Stimulated activated naive CD4-positive, alpha-beta T cell treated with Interleukin-2 at 50 U/mL for 16 hours (primary cell): ENCODE measurements around the gene NMT1.
"Not testable (repeated sequence)": the region's sequence is repeated elsewhere in the genome, so short reads cannot be mapped to it uniquely, and the experiment has no call there.

Experiments used
- DNase-seq: peaks from one replicate; lab custom pipeline; 2025; lab: John Stamatoyannopoulos, UW

NMT1 gene

DNA sequence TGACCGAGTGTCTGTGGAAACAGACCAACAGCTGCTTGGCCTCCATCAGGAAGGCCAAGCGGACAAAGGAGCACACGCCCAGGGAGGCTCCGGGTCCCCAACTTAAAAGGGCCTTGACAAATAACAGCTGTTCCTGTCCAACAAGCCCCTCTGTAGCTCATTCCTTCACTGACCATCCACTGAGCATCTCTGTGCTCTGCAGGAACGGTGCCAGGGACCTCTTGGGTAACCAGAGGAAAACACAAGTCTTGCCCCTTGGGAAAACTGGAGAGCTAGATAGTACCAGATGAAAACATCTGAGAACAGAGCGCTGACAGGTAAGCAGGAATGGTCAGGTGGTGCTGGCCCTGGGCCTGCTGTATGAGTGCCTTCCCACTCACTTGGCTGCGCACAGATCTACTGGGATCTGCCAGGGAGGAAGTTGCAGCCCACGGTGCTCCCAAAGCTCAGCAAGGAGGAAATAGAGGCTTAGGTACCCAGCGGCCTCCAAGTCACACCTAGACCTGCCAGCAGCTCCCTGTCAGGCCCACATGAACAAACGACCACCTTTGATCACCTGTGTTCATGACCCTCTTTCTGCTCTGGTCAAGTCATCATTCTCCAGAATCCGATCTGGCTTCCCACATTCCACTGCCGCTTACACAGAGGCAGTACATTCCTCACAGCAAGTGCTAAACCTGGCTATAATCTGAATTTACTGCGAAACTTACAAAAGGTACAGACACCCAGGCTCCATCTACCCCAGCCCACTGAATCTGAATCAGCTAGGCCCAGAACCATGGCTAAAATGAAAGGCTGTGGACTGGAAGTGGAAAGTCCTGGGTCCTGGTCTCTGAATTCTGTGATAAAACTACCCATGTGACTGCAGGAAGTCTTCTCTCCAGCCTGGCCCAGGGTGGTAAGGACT, 22.1 kb upstream of the NMT1 start:
- DNase-seq = no peak

GRCh38 chr17:45040459-45040858, 20.7 kb upstream of the NMT1 start:
- no peak for DNase-seq

DNA sequence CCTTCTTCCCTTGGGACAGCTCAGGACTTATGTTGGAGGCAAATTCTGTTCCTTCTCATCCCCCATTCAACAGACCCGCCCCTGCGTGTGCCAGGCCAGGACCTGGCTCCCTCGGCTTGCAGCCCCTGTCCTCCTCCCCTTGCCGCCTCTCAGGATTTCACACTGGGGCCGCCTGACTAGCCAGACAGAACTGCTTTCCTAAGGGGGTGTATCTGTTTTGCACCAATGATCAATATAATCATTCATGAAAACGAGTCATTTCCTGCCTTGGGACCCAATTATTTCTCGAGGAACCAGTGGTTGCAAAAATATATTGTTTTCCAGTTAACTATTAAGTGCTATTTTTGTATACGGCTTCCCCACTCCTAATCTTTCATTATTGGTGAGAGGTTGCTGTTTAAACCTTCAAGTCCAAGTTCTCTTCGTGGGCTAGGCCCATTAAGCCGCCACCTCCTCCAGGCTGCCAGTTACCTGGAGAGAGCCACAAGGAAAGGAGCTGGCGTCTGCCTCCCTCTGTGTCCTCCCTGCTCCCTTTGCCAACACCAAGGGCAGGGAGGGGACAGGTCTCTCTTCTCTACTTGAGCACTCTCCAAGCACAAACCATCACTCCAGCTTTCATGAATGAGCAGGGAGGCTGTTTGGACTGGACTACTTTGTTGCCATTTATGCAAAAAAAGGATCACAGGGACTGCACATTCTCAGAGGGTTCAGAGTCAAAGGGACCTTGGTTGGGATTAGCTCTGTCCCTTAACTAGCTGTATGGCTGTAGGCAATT, 18.6 kb upstream of the NMT1 start:
- DNase-seq = no peak

GRCh38 chr17:45043813-45044540, 17.1 kb upstream of the NMT1 start:
- DNase-seq = no peak

- no peak for DNase-seq
Measured at GRCh38 chr17:45046537-45047125, 14.5 kb upstream of the NMT1 start.

DNA sequence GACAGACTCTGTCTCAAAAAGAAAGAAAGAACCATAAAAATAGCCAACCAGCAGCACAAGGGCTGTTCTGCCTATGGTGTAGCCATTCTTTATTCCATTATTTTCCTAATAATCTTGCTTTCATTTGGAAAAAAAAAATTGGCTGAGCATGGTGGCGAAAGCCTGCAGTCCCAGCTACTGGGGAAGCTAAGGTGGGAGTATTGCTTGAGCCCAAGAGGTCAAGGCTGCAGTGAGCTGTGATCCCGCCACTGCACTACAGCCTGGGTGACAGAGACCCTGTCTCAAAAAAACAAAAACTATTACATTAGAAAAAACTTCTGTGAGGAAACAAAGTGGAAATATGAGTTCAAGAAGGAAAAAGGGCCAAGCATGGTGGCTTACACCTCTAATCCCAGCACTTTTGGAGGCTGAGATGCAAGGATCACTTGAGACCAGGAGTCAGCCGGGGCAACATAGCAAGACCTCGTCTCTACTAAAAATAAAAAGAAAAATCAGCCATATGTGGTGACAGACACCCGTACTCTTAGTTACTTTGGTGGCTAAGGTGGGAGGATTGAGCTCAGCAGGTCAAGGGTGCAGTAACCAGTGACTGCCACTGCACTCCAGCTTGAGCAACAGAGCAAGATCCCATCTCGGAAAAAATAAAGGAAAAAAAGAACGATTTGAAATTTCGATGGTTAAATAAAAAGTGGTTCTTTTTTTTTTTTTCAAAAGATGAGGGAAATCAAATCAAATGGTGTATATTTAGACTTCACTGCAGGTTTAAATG, 12.1 kb upstream of the NMT1 start:
- no peak for DNase-seq

DNA sequence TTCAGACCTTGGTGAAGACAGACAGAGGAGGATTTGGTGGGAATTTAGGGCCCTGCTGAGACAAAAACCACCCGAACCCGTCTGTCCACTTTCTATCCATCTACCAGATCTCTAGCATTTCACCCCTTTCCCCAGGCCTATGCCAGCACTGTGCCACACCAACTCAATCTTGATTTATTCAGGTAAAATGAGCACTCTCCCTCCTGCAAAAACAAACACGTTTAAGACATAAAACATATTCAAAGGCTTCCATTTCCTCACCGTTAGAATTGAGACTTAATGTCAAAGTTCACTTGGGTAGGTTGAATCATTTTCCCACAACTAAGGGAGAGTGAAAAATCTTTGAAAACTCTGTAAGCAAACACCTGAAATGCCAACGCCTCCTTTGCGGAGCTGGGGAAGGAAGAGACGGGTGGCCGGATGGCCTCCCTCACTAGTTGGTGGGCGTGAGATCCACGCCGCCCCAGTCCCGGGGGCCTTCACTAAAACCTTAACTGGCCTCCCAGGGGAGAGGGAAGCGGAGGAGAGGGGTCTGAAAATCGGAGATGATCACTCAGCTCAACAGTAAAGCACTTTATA, 10.5 kb upstream of the NMT1 start:
- peak; percentile 4 for DNase-seq

DNA sequence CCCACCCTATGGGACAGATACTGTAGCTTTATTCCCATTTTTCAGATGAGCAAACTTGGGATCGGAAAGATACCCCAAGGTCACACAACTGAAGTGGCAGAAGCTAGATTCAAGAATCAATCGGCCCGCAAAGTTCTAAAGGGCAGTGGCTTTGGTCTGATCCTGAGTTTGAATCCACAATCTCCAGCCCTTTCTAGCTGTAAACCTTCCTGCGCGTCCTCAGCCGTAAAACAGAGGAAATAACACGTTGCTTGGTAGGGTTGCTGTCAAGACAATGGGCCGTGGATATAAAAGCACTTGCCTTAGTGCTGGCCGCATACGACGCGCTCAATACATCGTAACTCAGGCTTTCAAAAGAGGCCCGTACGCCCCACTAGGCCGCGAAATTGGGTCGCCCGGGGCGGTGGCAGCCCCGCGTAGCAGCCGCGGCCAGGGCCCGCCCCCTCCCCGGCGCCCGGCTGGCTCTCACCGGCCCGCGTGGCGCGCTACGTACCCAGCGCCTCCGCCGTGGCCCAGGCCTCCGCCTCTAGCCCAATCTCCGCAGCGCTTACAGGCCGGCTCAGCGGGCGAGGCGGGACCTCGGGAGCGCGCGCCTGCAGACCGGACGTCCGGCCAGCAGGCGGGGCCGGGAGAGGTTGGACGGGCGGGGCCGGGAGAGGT, 9.9 kb upstream of the NMT1 start, which contains the start of gene DCAKD:
Gene DCAKD (minus strand): TSS at position 573 of the 660 bp plus-strand sequence. CDS start 16,747 bp downstream, outside the sequence.
- peak; percentile 91 for DNase-seq

DNA sequence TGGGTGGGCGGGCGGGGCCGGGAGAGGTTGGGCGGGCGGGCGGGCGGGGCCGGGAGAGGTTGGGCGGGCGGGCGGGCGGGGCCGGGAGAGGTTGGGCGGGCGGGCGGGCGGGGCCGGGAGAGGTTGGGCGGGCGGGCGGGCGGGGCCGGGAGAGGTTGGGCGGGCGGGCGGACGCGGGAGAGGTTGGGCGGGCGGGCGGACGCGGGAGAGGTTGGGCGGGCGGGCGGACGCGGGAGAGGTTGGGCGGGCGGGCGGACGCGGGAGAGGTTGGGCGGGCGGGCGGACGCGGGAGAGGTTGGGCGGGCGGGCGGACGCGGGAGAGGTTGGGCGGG, 9.4 kb upstream of the NMT1 start:
- DNase-seq = not testable (repeated sequence)

- DNase-seq = peak; percentile 5
Measured at GRCh38 chr17:45052052-45052772, 8.9 kb upstream of the NMT1 start.

GRCh38 chr17:45060382-45060796, 728 bp upstream of the NMT1 start:
- DNase-seq = no peak

DNA sequence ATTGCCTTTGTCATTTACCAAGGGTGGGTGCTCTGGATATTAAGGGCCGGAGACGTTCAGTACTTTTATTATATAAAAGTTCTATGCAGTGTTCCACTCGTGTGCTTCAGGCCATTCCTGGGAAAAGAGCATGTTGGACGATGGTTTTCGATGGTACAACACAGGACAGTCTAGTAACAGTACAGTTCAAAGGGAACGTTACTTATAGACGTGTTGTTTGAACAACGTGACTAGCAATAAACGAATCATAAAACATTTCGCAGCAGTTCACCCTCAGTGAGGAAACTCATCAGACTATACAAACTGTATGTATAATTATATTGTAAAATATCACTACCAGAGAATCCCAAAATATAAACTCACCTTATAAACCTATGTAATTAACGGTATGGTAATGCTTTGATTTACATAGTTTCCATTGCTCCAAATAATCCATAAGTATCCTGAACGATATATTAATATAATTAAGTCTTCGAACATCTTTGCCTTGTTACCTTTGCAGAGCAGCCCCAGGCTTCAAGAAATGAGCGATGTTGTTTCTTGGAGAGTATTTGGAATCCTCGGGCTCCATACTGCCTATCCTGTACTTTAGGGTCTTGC, 589 bp downstream of the NMT1 start:
- DNase-seq = no peak

DNA sequence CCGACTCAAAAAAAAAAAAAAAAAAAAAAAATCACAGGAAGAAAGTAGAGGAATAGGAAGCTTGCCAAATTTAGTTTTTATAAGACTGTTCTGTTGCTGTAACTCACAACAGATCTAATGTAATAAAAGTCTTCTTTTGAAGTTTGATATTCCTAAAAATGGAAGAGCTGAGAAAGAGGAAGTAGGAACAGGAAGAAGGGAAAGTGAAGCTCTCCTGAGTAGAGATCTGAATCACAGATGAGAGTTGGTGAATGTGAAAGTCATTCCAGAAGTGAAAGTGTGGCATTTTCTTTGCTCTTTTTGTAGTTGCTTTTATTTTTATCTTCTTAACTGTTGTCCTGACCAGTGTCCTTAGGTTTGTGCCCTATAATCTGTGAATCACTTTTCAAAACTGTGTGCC, 2.1 kb downstream of the NMT1 start:
- DNase-seq = no peak

- no peak for DNase-seq
Measured at GRCh38 chr17:45067637-45068036, 6.5 kb downstream of the NMT1 start.

- DNase-seq = no peak
Measured at GRCh38 chr17:45070001-45070400, 8.9 kb downstream of the NMT1 start.

GRCh38 chr17:45070809-45071208, 9.7 kb downstream of the NMT1 start:
- no peak for DNase-seq

DNA sequence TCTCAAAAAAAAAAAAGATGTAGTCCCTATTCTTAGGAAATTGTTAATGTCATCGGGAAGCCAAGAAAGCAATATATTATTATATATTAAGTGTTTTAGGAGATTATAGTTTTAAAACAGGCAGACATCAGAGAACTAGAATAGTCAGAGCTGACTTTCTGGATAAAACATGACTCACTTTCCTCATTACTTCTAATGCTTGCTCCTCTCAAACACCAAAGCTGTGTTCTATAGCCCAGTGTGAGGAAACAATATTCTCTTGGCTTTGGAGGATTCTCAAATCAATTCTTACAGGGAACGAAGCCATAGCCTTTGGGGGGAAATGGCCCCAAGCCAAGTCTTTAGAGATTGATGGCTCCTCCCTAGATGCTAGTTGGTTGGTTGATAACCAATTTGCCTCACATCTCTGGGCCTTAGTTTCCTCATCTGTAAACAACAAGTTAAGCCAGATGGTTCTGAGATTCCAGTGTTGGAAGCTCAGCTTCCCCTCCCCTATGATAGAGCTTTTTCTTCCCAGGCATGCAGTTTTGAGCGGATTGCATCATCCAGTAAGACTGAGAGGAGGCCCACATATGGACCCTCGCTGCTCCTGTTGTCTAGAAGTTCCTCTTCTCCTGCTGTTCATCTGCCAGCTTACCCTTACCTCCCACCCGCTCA, 12.4 kb downstream of the NMT1 start:
- DNase-seq = no peak

DNA sequence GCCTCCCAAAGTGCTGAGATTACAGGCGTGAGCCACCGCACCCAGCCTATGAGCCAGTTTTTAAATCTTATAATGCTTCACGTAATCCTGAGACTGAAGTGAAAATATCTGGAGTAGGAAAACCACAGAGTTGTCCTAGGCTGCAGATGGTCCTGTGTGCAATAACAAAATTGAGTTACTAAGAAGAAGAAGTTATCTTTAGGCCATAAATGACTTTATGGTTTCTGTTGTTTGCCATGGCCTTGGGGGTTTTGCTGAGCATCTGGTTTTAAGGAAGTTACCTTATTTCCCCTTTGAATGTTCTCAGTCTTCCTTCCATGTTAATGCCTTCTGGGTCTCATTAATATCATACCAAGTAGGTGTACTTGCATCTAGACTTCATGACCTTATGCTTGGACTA, 16.5 kb downstream of the NMT1 start:
- DNase-seq = no peak
